ENCODE data around the gene CELF4.

GRCh38 chr18:37571266-37571665, 5.7 kb upstream of the CELF4 start:
- TF ChIP-seq POLR2A (IDR thresholded peaks at IDR 0.05) (no peak), CTCF (IDR thresholded peaks at IDR 0.05) (no peak), EP300 (IDR thresholded peaks at IDR 0.05) (no peak), POLR2AphosphoS5 (IDR thresholded peaks at IDR 0.05) (no peak)
